GM12878 (cell line): ENCODE results near the gene TRABD2A.

Experiments used
- BRCA1 ChIP-seq: IDR thresholded peaks from 2 replicates; pipeline ENCODE4 v1.6.1; 2011; ENCODE audit warnings: low read depth, low read length, improper control_type of control experiment
- FOXK2 ChIP-seq: fragments of 450-650 bp; IDR thresholded peaks from 2 replicates; pipeline ENCODE4 v1.6.1; 2017; ENCODE audit warnings: mild to moderate bottlenecking, moderate library complexity
- POLR2A ChIP-seq: IDR thresholded peaks from 2 replicates; pipeline ENCODE4 v1.6.1; 2011; ENCODE audit warnings: low read depth, mild to moderate bottlenecking, low read length
- POU2F2 ChIP-seq: IDR thresholded peaks from 3 replicates; pipeline ENCODE4 v1.6.1; 2011; ENCODE audit warnings: low read depth, mild to moderate bottlenecking, low read length, borderline replicate concordance
- SMC3 ChIP-seq: IDR thresholded peaks from 2 replicates; pipeline ENCODE4 v1.6.1; 2011; ENCODE audit warnings: low read length, improper control_type of control experiment, borderline replicate concordance
- SP1 ChIP-seq: IDR thresholded peaks from one replicate; pipeline ENCODE4 v1.6.1; 2011; ENCODE audit warnings: low read depth, low read length
- SRF ChIP-seq, 2 experiments: IDR thresholded peaks; 2 replicates each; pipeline ENCODE4 v1.6.1; 2011; ENCODE audit warnings: low read depth in 2 of 2, low read length in 2 of 2, mild to moderate bottlenecking in 1 of 2, moderate library complexity in 1 of 2
- TAF1 ChIP-seq: IDR thresholded peaks from 2 replicates; pipeline ENCODE4 v1.6.1; 2011; ENCODE audit warnings: mild to moderate bottlenecking, low read depth, low read length, borderline replicate concordance
- TBL1XR1 ChIP-seq: IDR thresholded peaks from 2 replicates; pipeline ENCODE4 v1.6.1; 2012; ENCODE audit warnings: low read depth, low read length, improper control_type of control experiment

DNA sequence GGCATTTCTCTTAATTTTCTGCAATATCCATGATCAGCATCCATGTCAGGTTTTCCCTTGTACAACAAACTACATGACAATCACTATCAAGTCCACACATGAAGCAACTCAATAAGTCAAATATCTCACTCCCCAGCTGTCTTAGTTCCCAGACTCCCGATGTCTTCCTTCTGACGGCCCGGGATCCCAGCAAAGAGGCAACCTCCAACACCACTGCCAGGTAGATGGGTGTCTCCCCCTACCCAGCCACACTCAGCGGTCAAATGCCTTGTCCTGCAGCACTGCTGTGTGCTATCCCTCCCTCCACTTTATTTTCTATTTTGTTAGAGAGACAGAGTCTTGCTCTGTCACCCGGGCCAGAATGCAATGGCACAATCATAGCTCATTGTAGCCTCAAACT lies 23.3 kb downstream of the TRABD2A start:
- TF ChIP-seq SP1, result no peak
- TF ChIP-seq FOXK2, result no peak
- TF ChIP-seq POLR2A, result no peak
- no peak for TF ChIP-seq TBL1XR1
- no peak for TF ChIP-seq POU2F2
- no peak for TF ChIP-seq BRCA1
- no peak for TF ChIP-seq TAF1
- TF ChIP-seq SMC3, result no peak
- no peak for TF ChIP-seq SRF (IDR thresholded peaks at IDR 0.05; ENCODE audit: low read depth in 2 of 2, low read length in 2 of 2)
